Astrocyte (in vitro differentiated cells and primary cell): ENCODE data around the gene KIRREL3. TPM values are rescaled to one million over a fixed set of nuclear protein-coding genes. Genes with fewer than 3 reads are reported as not detected.

Experiments used
- DNase-seq: peaks from one replicate; pipeline ENCODE4 v3.0.0-alpha.2; 2010; ENCODE audit warnings: low read depth
- FAIRE-seq: peaks from 2 replicates; lab custom pipeline; 2011; peaks lifted over from hg19 to GRCh38; lab: Jason Lieb, UNC
- H2AFZ ChIP-seq: 2 replicates; pipeline ENCODE4 v1.6.0; 2012; ENCODE audit warnings: low read depth, low read length, inconsistent platforms
- H3K27ac ChIP-seq: 2 replicates; pipeline ENCODE4 v1.5.1; 2011; ENCODE audit warnings: low read depth, low read length, inconsistent platforms
- H3K27me3 ChIP-seq: 2 replicates; pipeline ENCODE4 v1.6.0; 2011; ENCODE audit warnings: low read length, inconsistent platforms; ENCODE audit not compliant: insufficient read depth
- H3K36me3 ChIP-seq: 2 replicates; pipeline ENCODE4 v1.5.1; 2011; ENCODE audit warnings: low read length, inconsistent platforms; ENCODE audit not compliant: insufficient read depth
- H3K4me1 ChIP-seq: 2 replicates; pipeline ENCODE4 v1.5.1; 2011; ENCODE audit warnings: low read length, inconsistent platforms; ENCODE audit not compliant: insufficient read depth
- H3K4me2 ChIP-seq: 2 replicates; pipeline ENCODE4 v1.6.0; 2012; ENCODE audit warnings: low read length, inconsistent platforms
- H3K4me3 ChIP-seq: 2 replicates; pipeline ENCODE4 v1.5.1; 2011; ENCODE audit warnings: low read depth, mild to moderate bottlenecking, low read length, inconsistent platforms; ENCODE audit not compliant: insufficient read depth
- H3K79me2 ChIP-seq: 2 replicates; pipeline ENCODE4 v1.6.0; 2012; ENCODE audit warnings: mild to moderate bottlenecking, low read length, inconsistent platforms; ENCODE audit not compliant: insufficient read depth
- H3K9ac ChIP-seq: 2 replicates; pipeline ENCODE4 v1.6.0; 2012; ENCODE audit warnings: mild to moderate bottlenecking, low read length, inconsistent platforms
- H3K9me3 ChIP-seq: 2 replicates; pipeline ENCODE4 v1.5.1; 2012; ENCODE audit warnings: low read depth, mild to moderate bottlenecking, low read length, inconsistent platforms; ENCODE audit not compliant: insufficient read depth
- H4K20me1 ChIP-seq: 2 replicates; pipeline ENCODE4 v1.6.0; 2012; ENCODE audit warnings: low read length, inconsistent platforms; ENCODE audit not compliant: insufficient read depth
- H3K27ac Mint-ChIP-seq: one replicate; pipeline ENCODE4 v1.8.0; 2021; ENCODE audit warnings: mild to moderate bottlenecking, mixed read lengths; ENCODE audit not compliant: unreplicated experiment
- H3K27me3 Mint-ChIP-seq: one replicate; pipeline ENCODE4 v1.8.0; 2021; ENCODE audit warnings: low read depth, mixed read lengths; ENCODE audit not compliant: unreplicated experiment
- H3K36me3 Mint-ChIP-seq: one replicate; pipeline ENCODE4 v1.8.0; 2021; ENCODE audit warnings: low read depth, mixed read lengths; ENCODE audit not compliant: unreplicated experiment
- H3K4me1 Mint-ChIP-seq: one replicate; pipeline ENCODE4 v1.8.0; 2021; ENCODE audit warnings: low read depth, mixed read lengths; ENCODE audit not compliant: unreplicated experiment
- H3K4me3 Mint-ChIP-seq: one replicate; pipeline ENCODE4 v1.8.0; 2021; ENCODE audit warnings: mild to moderate bottlenecking, moderate library complexity, mixed read lengths; ENCODE audit not compliant: unreplicated experiment
- H3K9me3 Mint-ChIP-seq: one replicate; pipeline ENCODE4 v1.8.0; 2021; ENCODE audit warnings: mild to moderate bottlenecking, mixed read lengths; ENCODE audit not compliant: unreplicated experiment
- CTCF ChIP-seq: IDR thresholded peaks from 2 replicates; pipeline ENCODE4 v1.5.1; 2011; ENCODE audit warnings: low read depth, mild to moderate bottlenecking, inconsistent platforms, low read length, moderate library complexity; ENCODE audit not compliant: insufficient read depth
- EZH2 ChIP-seq: IDR thresholded peaks from 2 replicates; pipeline ENCODE4 v1.6.1; 2012; ENCODE audit warnings: mild to moderate bottlenecking, low read length, inconsistent platforms; ENCODE audit not compliant: insufficient read depth
- total RNA-seq: library from RNA; stranded (reverse); gene quantifications from 2 replicates; pipeline ENCODE4 v1.2.1, GENCODE V29; 2021

KIRREL3 gene
- total RNA-seq, 1 donor from 2014 or later, result 0.91 TPM

GRCh38 chr11:126543691-126544090 is 456.9 kb downstream of the KIRREL3 start:
- no peak overlapping the region for H3K27ac Mint-ChIP-seq
- peaks cover 12% of the 10 kb centered on the region for H3K4me1 Mint-ChIP-seq
- H3K4me1 ChIP-seq, result peaks cover 14% of the 10 kb centered on the region
- TF ChIP-seq CTCF (no peak), EZH2 (no peak)
- DNase-seq (no peak), FAIRE-seq (no peak)
- H3K9me3 Mint-ChIP-seq, result no peaks in the 10 kb centered on the region
- no peaks in the 10 kb centered on the region for H3K9me3 ChIP-seq
- H3K27me3 ChIP-seq, result no peaks in the 10 kb centered on the region
- H3K36me3 Mint-ChIP-seq, result no peaks in the 10 kb centered on the region
- no peaks in the 10 kb centered on the region for H4K20me1 ChIP-seq
- no peak overlapping the region for H2AFZ ChIP-seq
- H3K4me2 ChIP-seq, result no peak overlapping the region
- H3K9ac ChIP-seq, result no peak overlapping the region
- H3K4me3 Mint-ChIP-seq, result no peak overlapping the region
- no peaks in the 10 kb centered on the region for H3K79me2 ChIP-seq
- H3K4me3 ChIP-seq, result no peak overlapping the region
- H3K27ac ChIP-seq, result no peak overlapping the region
- H3K27me3 Mint-ChIP-seq, result peaks cover 38% of the 10 kb centered on the region
- no peaks in the 10 kb centered on the region for H3K36me3 ChIP-seq

GRCh38 chr11:126542334-126543015 is 458.1 kb downstream of the KIRREL3 start:
- TF ChIP-seq CTCF (no peak), EZH2 (no peak)
- no peaks in the 10 kb centered on the region for H3K9me3 Mint-ChIP-seq
- DNase-seq, result peak; percentile 32

GRCh38 chr11:126538071-126538470 is 462.5 kb downstream of the KIRREL3 start:
- Histone ChIP-seq H3K9me3 (no peaks in the 10 kb centered on the region), H3K36me3 (no peaks in the 10 kb centered on the region), H3K27me3 (no peaks in the 10 kb centered on the region), H3K27ac (no peak overlapping the region), H3K4me1 (no peaks in the 10 kb centered on the region), H3K4me2 (no peak overlapping the region), H3K79me2 (no peaks in the 10 kb centered on the region), H3K9ac (no peak overlapping the region), H3K4me3 (no peak overlapping the region), H2AFZ (no peak overlapping the region), H4K20me1 (no peaks in the 10 kb centered on the region)
- Mint-ChIP-seq H3K4me3 (no peak overlapping the region), H3K27ac (no peak overlapping the region), H3K9me3 (no peaks in the 10 kb centered on the region), H3K36me3 (no peaks in the 10 kb centered on the region), H3K4me1 (no peaks in the 10 kb centered on the region), H3K27me3 (peaks cover 64% of the 10 kb centered on the region)
- FAIRE-seq (no peak), DNase-seq (no peak)
- TF ChIP-seq CTCF (no peak), EZH2 (no peak)

More at GRCh38 chr11:126542334-126543015, 458.1 kb downstream of the KIRREL3 start:
- Histone ChIP-seq H4K20me1 (no peaks in the 10 kb centered on the region), H3K27ac (no peak overlapping the region), H3K4me2 (no peak overlapping the region), H3K9me3 (no peaks in the 10 kb centered on the region), H2AFZ (no peak overlapping the region), H3K79me2 (no peaks in the 10 kb centered on the region), H3K27me3 (no peaks in the 10 kb centered on the region), H3K4me3 (no peak overlapping the region), H3K36me3 (no peaks in the 10 kb centered on the region), H3K4me1 (peaks cover 7% of the 10 kb centered on the region), H3K9ac (no peak overlapping the region)
- Mint-ChIP-seq H3K36me3 (no peaks in the 10 kb centered on the region), H3K4me1 (peaks cover 5% of the 10 kb centered on the region), H3K4me3 (no peak overlapping the region), H3K27me3 (peaks cover 49% of the 10 kb centered on the region), H3K27ac (no peak overlapping the region)
- FAIRE-seq, result no peak
